ENCODE measurements around the gene CHD9. TPM values are rescaled to one million over a fixed set of nuclear protein-coding genes. Genes with fewer than 3 reads are reported as not detected.
A peak's percentile ranks its signal among the peaks of the same experiment; 100 is the strongest.

Gene CHD9
- total RNA-seq, 4 donors from 2014 or later, result 49.2 to 85.7 (median 67.7) TPM

DNA sequence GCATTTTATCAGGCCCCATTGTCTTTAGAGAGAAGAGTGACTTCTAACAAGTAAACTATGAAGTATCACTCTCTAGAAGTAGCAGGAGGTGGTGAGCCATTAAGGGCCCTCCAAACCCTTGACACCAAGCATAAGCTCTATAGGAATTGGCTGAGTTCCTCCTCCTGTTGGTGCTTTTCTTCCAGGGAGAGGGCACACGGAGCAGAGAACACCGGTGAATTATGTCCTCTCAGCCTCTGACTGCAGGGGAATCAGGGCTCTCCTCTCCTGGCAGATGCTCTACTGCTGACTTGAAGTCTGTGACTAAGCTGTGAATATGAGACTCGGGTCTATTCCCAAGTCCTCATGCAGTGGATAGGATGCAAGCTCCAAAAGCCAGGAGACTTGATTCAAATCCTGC is 32.3 kb downstream of the CHD9 start:
- DNase-seq (ENCODE audit: low spot score in 2 of 2), result peak in 1 of 2 donors; percentile 8
- no peak overlapping the region for H3K4me3 ChIP-seq (ENCODE audit: low read depth, poor library complexity, severe bottlenecking)
- TF ChIP-seq POLR2A (IDR thresholded peaks at IDR 0.05), result no peak
- TF ChIP-seq, protein P1, sequence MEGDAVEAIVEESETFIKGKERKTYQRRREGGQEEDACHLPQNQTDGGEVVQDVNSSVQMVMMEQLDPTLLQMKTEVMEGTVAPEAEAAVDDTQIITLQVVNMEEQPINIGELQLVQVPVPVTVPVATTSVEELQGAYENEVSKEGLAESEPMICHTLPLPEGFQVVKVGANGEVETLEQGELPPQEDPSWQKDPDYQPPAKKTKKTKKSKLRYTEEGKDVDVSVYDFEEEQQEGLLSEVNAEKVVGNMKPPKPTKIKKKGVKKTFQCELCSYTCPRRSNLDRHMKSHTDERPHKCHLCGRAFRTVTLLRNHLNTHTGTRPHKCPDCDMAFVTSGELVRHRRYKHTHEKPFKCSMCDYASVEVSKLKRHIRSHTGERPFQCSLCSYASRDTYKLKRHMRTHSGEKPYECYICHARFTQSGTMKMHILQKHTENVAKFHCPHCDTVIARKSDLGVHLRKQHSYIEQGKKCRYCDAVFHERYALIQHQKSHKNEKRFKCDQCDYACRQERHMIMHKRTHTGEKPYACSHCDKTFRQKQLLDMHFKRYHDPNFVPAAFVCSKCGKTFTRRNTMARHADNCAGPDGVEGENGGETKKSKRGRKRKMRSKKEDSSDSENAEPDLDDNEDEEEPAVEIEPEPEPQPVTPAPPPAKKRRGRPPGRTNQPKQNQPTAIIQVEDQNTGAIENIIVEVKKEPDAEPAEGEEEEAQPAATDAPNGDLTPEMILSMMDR (IDR thresholded peaks at IDR 0.05), result no peak
- intact Hi-C loops (cut with DNase I; ENCODE audit: low total_unique reads), result no loop called here
- WGBS, 2 donors, result 24 to 41% methylated on average over 3 of the region's 3 CpGs

DNA sequence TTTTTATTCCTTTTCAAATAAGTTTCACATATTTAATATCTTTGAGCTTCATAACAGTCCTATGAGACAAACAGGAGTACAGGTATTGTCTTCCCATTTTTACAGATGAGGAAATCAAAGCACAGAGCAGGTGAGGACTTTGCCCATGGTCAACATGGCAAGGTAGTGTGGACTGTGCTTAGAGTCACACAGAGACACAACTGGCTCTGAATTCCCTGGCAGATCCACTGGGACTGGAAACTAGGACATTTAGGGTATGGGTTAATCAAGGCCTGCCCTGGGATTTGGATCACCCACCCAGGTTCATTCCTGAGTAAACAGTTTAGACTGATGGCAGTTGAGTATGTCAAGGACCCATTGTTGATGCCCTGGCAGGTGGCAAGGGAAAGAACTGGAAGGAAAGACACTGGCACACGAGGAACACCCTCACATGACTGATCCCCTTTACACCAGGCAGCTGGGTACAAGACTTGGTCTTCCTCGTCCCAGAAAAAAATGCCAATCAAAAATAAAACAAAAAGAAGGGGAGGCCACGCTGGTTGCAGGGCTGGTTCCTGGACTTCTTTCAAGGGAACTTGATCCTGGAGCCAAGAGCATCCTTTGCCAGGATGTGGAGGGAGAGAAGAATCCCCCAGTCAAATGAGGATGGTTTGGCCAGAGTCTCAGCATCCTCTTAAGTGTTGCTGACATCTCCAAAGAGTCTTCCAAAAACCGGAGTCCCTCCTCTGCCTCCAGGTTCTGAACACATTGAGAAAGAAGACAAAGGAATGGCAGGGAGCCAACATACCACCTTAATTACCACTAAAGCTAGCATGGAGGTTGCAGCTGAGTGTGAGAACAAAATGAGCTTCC is 34.9 kb downstream of the CHD9 start:
- TF ChIP-seq, protein P1 (IDR thresholded peaks at IDR 0.05), result no peak
- no peak for TF ChIP-seq POLR2A (IDR thresholded peaks at IDR 0.05)
- WGBS, 2 donors, result 10 to 16% methylated on average over 4 of the region's 4 CpGs
- no peak overlapping the region for H3K4me3 ChIP-seq (ENCODE audit: low read depth, poor library complexity, severe bottlenecking)

DNA sequence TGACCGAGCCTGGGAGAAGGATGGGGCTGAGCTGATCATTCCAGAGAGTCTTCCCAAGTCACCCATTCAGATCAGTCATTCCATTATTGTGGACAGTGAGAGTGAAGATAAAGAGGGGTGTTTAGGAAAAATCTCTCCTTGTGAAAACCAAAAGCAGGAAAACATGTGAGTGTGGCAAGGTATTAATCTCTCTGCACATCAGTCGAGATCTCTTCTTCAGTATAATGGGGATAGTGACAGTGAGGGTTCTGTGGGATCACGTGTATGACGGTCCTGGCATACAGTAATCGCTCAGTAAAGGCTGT is 35.4 kb downstream of the CHD9 start:
- no peak overlapping the region for H3K4me3 ChIP-seq (ENCODE audit: low read depth, poor library complexity, severe bottlenecking)
- intact Hi-C loops (cut with DNase I; ENCODE audit: low total_unique reads), result no loop called here
- no peak for DNase-seq (ENCODE audit: low spot score in 2 of 2)
- 10 to 15% methylated on average over 5 of the region's 5 CpGs for WGBS, 2 donors
- TF ChIP-seq, protein P1 (IDR thresholded peaks at IDR 0.05), result no peak

More for the DNA sequence above, 34.9 kb downstream of the CHD9 start:
- peak in 1 of 2 donors; percentile 47 for DNase-seq (ENCODE audit: low spot score in 2 of 2)
- intact Hi-C loops (cut with DNase I; ENCODE audit: low total_unique reads), result no loop called here

DNA sequence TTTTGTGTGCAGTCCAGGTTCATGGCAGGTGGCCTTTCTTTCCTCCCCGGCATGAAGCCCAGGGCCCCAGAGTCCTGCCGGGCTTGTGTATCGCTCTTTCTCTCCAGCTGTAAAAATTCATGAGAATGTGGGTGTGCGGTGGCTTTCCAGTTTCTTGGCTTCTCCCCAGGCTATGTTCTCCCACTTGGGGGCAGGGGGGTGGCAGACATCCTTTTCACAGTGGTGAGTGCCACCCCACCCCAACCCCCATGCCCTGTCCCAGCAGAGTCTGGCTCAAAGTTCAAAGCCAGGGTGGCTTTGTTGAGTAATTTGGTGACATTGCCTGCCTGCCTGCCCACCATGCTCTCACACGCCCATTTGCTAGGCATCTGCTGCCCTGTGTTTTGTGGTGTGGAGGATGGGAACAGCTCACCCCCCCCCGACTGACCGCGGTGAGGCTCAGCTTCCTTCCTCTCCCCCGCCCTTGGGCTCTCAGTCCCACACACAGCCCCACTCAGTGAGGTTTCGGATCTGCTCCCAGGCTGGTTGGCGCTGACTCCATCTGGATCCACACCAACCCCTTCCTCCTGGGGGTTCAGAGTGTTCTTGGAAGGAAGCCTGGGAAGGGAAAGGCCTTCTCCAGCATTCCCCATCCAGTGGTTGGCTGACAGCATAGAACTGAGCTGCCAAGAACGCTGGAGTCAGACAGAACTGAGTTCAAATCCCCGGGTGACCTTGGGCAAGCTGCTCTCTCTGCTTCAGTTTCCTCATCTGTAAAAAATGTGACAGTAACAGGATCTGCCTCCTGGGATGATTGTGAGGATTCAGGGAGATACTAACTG is 36.0 kb downstream of the CHD9 start:
- no peak for TF ChIP-seq POLR2A (IDR thresholded peaks at IDR 0.05)
- TF ChIP-seq, protein P1 (IDR thresholded peaks at IDR 0.05), result no peak
- intact Hi-C loops (cut with DNase I; ENCODE audit: low total_unique reads), result no loop called here
- peak; percentile 95 to 98 for DNase-seq (ENCODE audit: low spot score in 2 of 2)
- no peak overlapping the region for H3K4me3 ChIP-seq (ENCODE audit: low read depth, poor library complexity, severe bottlenecking)
- WGBS, 2 donors, result 0 to 4% methylated on average over 13 of the region's 13 CpGs

DNA sequence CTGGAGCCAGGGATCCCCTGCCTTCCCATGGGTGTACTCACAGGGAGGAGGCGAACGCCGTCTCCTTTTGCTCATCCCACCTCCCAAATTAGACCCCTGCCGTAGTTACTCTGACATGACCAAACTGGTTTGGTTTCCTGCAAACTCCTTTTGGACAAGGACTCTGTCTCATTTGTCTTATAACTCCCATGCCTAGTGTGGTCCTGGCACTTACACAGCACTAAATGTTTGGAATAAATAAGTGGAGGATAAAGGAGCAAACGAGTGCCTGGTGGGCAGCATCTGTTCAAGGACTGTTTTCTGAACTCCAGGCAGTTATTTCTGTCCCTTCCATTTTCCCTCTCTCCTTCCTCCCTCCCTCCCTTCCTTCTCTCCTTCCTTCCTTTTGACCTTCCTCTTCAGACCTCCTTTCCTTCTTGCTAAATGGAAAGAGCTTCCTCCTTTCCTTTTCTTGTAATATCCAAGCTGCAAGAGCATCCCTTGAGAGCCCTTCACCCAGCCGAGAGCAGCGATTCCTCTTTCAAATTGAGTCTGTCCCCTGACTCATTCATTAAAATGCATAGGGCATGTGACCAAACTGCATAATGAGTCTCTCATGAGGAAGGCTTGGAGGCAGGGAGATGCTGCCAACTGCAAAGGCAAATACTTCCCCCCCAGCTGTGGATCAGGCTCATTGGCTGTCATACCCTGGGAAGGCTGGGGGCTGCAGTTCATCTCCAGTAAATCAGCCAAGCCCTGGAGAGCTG is 36.8 kb downstream of the CHD9 start:
- 1 to 8% methylated on average over 7 of the region's 7 CpGs for whole genome bisulfite sequencing, 2 donors
- TF ChIP-seq POLR2A (IDR thresholded peaks at IDR 0.05), result no peak
- TF ChIP-seq, protein P1 (IDR thresholded peaks at IDR 0.05), result no peak
- peak; percentile 83 to 90 for DNase-seq (ENCODE audit: low spot score in 2 of 2)
- intact Hi-C loops (cut with DNase I; ENCODE audit: low total_unique reads), result no loop called here
- no peak overlapping the region for H3K4me3 ChIP-seq (ENCODE audit: low read depth, poor library complexity, severe bottlenecking)
